K562 (cell line): ENCODE data around the gene PTRH2. TPM values are rescaled to one million over a fixed set of nuclear protein-coding genes. Genes with fewer than 3 reads are reported as not detected.

Experiments used
- C11orf30 ChIP-seq: fragments of 450-650 bp; IDR thresholded peaks from 2 replicates; pipeline ENCODE4 v1.6.1; 2016; ENCODE audit warnings: low read depth, mild to moderate bottlenecking
- DDX20 ChIP-seq: fragments of 450-650 bp; IDR thresholded peaks from 2 replicates; pipeline ENCODE4 v1.6.1; 2016; ENCODE audit warnings: missing genetic modification characterization, low read depth, mild to moderate bottlenecking, missing compliant biosample characterization, moderate library complexity
- E2F3 ChIP-seq: fragments of 250-450 bp; sonication (Bioruptor Pico); IDR thresholded peaks from 2 replicates; pipeline ENCODE4 v1.4.0; 2020; ENCODE audit warnings: mild to moderate bottlenecking
- HDAC6 ChIP-seq: IDR thresholded peaks from 2 replicates; pipeline ENCODE4 v1.6.1; 2012; ENCODE audit warnings: low read depth, mild to moderate bottlenecking, control low read depth, inconsistent platforms, low read length, moderate library complexity
- KDM1A ChIP-seq, 2 experiments: fragments of 450-650 bp; IDR thresholded peaks; 2 replicates each; pipeline ENCODE4 v1.6.1; 2016; ENCODE audit warnings: mild to moderate bottlenecking in 2 of 2
- SRSF7 ChIP-seq: fragments of 200-400 bp; formaldehyde crosslinking; optimal IDR thresholded peaks from 2 replicates; pipeline ENCODE3; 2017; ENCODE audit warnings: mild to moderate bottlenecking, low read depth, low read length
- TAL1 ChIP-seq: fragments of 450-650 bp; IDR thresholded peaks from 2 replicates; pipeline ENCODE4 v1.6.1; 2016; ENCODE audit warnings: mild to moderate bottlenecking
- TRIM24 ChIP-seq, 2 experiments: fragments of 450-650 bp; IDR thresholded peaks; 2 replicates each; pipeline ENCODE4 v1.6.1; 2016
- XRCC4 ChIP-seq: IDR thresholded peaks from one replicate; pipeline ENCODE4 v1.6.1; 2011; ENCODE audit not compliant: insufficient read depth, insufficient read length; ENCODE audit errors: extremely low read depth
- ZNF408 ChIP-seq: fragments of 250-450 bp; sonication (Bioruptor Pico); IDR thresholded peaks from 2 replicates; pipeline ENCODE4 v1.4.0; 2020; ENCODE audit warnings: low read depth, mild to moderate bottlenecking, moderate library complexity
- ZNF449 ChIP-seq: fragments of 250-450 bp; sonication (Bioruptor Pico); IDR thresholded peaks from 2 replicates; pipeline ENCODE4 v1.8.0; 2022; ENCODE audit warnings: moderate library complexity, mild to moderate bottlenecking, inconsistent platforms
- ZSCAN29 ChIP-seq: fragments of 450-650 bp; IDR thresholded peaks from 2 replicates; pipeline ENCODE4 v1.6.1; 2017
- polyA plus RNA-seq, 8 experiments: library from polyadenylated mRNA; depleted of rRNA in 4 of 8; stranded (reverse) in 5 of 8; unstranded in 3 of 8; fragments of >200 nt; fragmentation: Nextera tagmentation in 2 of 8; fragmentation: Illumina TruSeq in 1 of 8; extraction: Ambion mirVana in 2 of 8; extraction: Trizol in 1 of 8; gene quantifications; 2 replicates each; pipeline versions ENCODE4 v1.2.1 to v1.2.3, GENCODE V29; 2011 to 2014; ENCODE audit warnings: inconsistent platforms in 1 of 8, missing spikeins in 1 of 8
- total RNA-seq, 7 experiments: library from RNA; depleted of rRNA in 6 of 7; stranded (reverse); fragments of >200 nt in 6 of 7; fragmentation: Illumina TruSeq in 2 of 7; extraction: Trizol in 2 of 7; gene quantifications; 2 replicates each; pipeline versions ENCODE4 v1.2.1 to v1.2.3, GENCODE V29; 2011 to 2021; ENCODE audit warnings: low replicate concordance in 1 of 7

PTRH2 gene
- total and polyA plus RNA-seq, 9 of the 15 experiments (the other 6 are each of a cell fraction or from before 2014, with no cell fraction given), result 53.1 to 210 (median 126) TPM

- TF ChIP-seq TAL1 (no peak), ZNF449 (no peak), C11orf30 (no peak), KDM1A (IDR thresholded peaks at IDR 0.05) (peak; percentile 32 to 54; a peak in 2 of 4 replicates), E2F3 (no peak), XRCC4 (no peak), TRIM24 (IDR thresholded peaks at IDR 0.05) (no peak), DDX20 (no peak), HDAC6 (no peak), ZNF408 (no peak), SRSF7 (no peak), ZSCAN29 (no peak)
Observed at GRCh38 chr17:59696682-59697277, 10.4 kb downstream of the PTRH2 start (continued).
